Right renal pelvis (tissue), 4 donors: ENCODE measurements around the gene ACTR1B. TPM values are rescaled to one million over a fixed set of nuclear protein-coding genes. Genes with fewer than 3 reads are reported as not detected.
"Not testable (repeated sequence)": the region's sequence is repeated elsewhere in the genome, so short reads cannot be mapped to it uniquely, and the experiment has no call there.

Source experiments
- DNase-seq, 4 donors: peaks; one replicate each; pipeline ENCODE4 v3.0.0-alpha.2; 2013; ENCODE audit warnings: low read depth in 4 of 4, low spot score in 3 of 4, missing footprints in 1 of 4
- polyA plus RNA-seq, 4 donors: library from polyadenylated mRNA; unstranded; fragments of 120-200 nt; gene quantifications; one replicate each; pipeline ENCODE4 v1.2.1, GENCODE V29; 2013; ENCODE audit not compliant: insufficient read length in 4 of 4

Gene ACTR1B
- polyA plus RNA-seq, 4 donors: 57.5 to 68.9 (median 60.9) TPM

- no peak for DNase-seq
These were observed 3.6 kb downstream of the ACTR1B start for GRCh38 chr2:97660044-97660774.

- DNase-seq: no peak
These were observed 4.4 kb downstream of the ACTR1B start for GRCh38 chr2:97659256-97660043.

GRCh38 chr2:97658691-97659157 is 5.1 kb downstream of the ACTR1B start:
- no peak for DNase-seq

- DNase-seq: no peak
These were observed 5.7 kb downstream of the ACTR1B start for GRCh38 chr2:97657986-97658690.

- no peak for DNase-seq
These were observed 6.8 kb downstream of the ACTR1B start for GRCh38 chr2:97656905-97657587.

GRCh38 chr2:97656129-97656755 is 7.6 kb downstream of the ACTR1B start:
- no peak for DNase-seq

GRCh38 chr2:97654791-97655190 is 9.1 kb downstream of the ACTR1B start:
- no peak for DNase-seq

- no peak for DNase-seq
These were observed 9.5 kb downstream of the ACTR1B start for GRCh38 chr2:97654309-97654708.

- DNase-seq: no peak
These were observed 10.0 kb downstream of the ACTR1B start for GRCh38 chr2:97653874-97654273.

- DNase-seq: no peak
These were observed 10.4 kb downstream of the ACTR1B start for GRCh38 chr2:97653473-97653872.

GRCh38 chr2:97651114-97651513 is 12.7 kb downstream of the ACTR1B start:
- DNase-seq: no peak

- DNase-seq: no peak
These were observed 16.9 kb downstream of the ACTR1B start for GRCh38 chr2:97646977-97647376.

GRCh38 chr2:97645695-97646629 is 17.9 kb downstream of the ACTR1B start, which contains the start of gene COX5B:
Gene COX5B (plus strand): TSS chr2:97646062. CDS start chr2:97646087, 25 bp downstream.
- peak; percentile 96 to 98 (median 97) for DNase-seq

GRCh38 chr2:97645112-97645694 is 18.6 kb downstream of the ACTR1B start:
- DNase-seq: peak in 2 of 4 donors; percentile 7 to 18

GRCh38 chr2:97644023-97644717 is 19.7 kb downstream of the ACTR1B start:
- DNase-seq: no peak

- not testable (repeated sequence) for DNase-seq
These were observed 37.8 kb downstream of the ACTR1B start for GRCh38 chr2:97626049-97626430.

GRCh38 chr2:97625354-97626048 is 38.3 kb downstream of the ACTR1B start:
- DNase-seq: not testable (repeated sequence)
